NB4 (cell line): ENCODE results near the gene JCHAIN.

Experiments
- DNase-seq: peaks from one replicate; pipeline ENCODE4 v3.0.0; 2010; ENCODE audit warnings: low read depth
- H3K4me3 ChIP-seq: one replicate; pipeline ENCODE4 v1.5.1; 2011; ENCODE audit warnings: mild to moderate bottlenecking, low read depth, low read length, moderate library complexity
- MYC ChIP-seq: IDR thresholded peaks from 2 replicates; pipeline ENCODE4 v1.6.1; 2011; ENCODE audit warnings: low read depth, low read length
- POLR2A ChIP-seq: IDR thresholded peaks from 2 replicates; pipeline ENCODE4 v1.6.1; 2011; ENCODE audit warnings: mild to moderate bottlenecking; ENCODE audit not compliant: insufficient read length; ENCODE audit errors: extremely low read depth
- TF ChIP-seq, protein P1 (sequence below): IDR thresholded peaks from one replicate; pipeline ENCODE4 v1.5.1; 2012; ENCODE audit warnings: low read depth, low read length
- TF ChIP-seq, protein P2 (sequence below): IDR thresholded peaks from 2 replicates; pipeline ENCODE4 v1.6.1; 2011; ENCODE audit warnings: low read depth, low read length

JCHAIN gene

DNA sequence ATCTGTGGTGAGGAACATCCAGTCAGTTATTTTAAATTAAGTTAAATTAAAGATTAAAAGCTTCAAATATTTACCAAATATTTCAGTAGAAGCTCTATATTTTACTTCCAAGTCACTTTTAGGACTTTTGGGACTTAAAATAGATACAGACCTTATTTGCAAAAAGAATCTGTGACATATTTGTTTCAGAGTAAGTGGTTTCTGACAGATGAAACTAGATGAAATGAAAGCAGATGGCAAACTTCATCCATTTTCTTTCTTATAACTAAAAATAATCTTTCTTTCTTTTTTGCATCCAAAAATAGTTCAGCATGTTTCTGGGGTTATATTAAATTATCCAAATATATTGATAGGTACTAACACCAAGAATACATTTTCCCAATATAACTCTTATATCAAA is 15.4 kb upstream of the JCHAIN start:
- no peak overlapping the region for H3K4me3 ChIP-seq
- TF ChIP-seq MYC (no peak), POLR2A (no peak)
- TF ChIP-seq, protein P1, sequence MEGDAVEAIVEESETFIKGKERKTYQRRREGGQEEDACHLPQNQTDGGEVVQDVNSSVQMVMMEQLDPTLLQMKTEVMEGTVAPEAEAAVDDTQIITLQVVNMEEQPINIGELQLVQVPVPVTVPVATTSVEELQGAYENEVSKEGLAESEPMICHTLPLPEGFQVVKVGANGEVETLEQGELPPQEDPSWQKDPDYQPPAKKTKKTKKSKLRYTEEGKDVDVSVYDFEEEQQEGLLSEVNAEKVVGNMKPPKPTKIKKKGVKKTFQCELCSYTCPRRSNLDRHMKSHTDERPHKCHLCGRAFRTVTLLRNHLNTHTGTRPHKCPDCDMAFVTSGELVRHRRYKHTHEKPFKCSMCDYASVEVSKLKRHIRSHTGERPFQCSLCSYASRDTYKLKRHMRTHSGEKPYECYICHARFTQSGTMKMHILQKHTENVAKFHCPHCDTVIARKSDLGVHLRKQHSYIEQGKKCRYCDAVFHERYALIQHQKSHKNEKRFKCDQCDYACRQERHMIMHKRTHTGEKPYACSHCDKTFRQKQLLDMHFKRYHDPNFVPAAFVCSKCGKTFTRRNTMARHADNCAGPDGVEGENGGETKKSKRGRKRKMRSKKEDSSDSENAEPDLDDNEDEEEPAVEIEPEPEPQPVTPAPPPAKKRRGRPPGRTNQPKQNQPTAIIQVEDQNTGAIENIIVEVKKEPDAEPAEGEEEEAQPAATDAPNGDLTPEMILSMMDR = no peak
- TF ChIP-seq, protein P2, sequence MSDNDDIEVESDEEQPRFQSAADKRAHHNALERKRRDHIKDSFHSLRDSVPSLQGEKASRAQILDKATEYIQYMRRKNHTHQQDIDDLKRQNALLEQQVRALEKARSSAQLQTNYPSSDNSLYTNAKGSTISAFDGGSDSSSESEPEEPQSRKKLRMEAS = no peak
- DNase-seq = no peak

DNA sequence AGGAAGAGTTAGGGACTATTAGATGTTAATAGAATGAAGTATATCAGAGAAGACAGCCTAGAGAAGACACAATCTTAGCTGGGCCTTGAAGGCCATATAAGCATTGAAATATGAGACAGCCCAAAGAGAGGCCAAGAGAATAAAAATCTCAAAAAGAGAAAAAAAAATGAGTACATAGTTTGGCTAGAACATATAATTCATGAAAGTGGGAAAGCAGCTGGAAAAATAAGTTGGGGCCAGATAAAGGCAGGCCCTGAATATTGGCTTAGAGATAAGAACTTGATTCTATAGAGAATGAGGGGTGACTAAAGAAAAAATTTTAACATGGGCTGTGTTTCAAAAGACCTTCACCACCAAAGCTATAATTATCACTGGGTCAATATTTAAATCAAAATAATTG is 14.6 kb upstream of the JCHAIN start:
- H3K4me3 ChIP-seq = no peak overlapping the region
- DNase-seq = no peak
- TF ChIP-seq, protein P2 = no peak
- TF ChIP-seq POLR2A (no peak), MYC (no peak)
- TF ChIP-seq, protein P1 = no peak

DNA sequence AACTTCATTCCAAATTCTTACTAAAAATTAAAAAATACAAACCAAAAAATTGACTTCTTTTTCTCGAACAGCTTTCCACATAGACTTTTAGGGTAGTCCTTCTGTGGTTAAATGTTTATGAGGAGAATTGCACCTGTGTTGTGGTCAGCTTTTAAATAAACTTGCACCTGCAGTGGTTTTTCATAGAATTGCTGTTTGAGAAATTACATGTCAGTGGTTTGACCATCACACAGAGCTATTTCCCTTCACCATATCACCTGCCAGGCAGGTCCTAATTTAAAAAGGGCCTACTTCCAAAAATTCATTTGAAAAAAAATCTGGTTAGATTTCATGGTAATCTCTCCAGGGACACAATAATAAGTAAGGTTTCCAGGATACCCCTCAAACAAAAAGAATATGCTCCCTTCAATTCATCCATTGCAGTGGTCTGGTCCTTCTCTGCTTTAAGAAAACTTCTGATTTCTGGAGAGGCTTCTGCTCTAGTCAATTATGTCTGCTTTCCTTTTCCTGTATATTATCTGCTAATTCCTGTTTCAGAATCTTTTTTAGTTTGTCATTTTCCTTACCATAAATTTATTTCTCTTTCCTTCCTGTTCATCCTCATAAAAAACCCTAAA is 12.2 kb upstream of the JCHAIN start:
- DNase-seq = no peak

DNA sequence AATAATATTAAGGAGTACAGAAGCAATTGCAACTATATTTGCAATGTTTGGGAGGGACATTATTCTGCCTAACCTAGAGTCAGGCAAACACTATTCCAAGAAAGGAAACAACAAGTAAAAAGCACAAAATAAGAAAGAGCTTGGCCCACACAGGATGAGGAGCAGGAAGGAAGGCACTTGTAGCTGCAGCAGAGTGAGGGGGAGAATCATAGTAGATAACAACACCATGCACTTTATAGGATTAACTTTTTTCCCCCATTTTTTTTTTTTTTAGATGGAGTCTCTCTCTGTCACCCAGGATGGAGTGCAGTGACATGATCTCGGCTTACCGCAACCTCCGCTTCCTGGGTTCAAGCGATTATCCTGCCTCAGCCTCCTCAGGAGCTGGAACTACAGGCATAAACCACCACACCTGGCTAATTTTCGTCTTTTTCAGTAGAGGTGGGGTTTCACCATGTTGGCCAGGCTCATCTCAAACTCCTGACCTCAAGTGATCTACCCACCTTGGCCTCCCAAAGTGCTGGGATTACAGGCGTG is 10.3 kb upstream of the JCHAIN start:
- DNase-seq = no peak
- no peak overlapping the region for H3K4me3 ChIP-seq
- TF ChIP-seq, protein P2 = no peak
- TF ChIP-seq POLR2A (no peak), MYC (no peak)
- TF ChIP-seq, protein P1 = no peak

More for the DNA sequence above, 12.2 kb upstream of the JCHAIN start:
- TF ChIP-seq, protein P1 = no peak
- TF ChIP-seq MYC (no peak), POLR2A (no peak)
- TF ChIP-seq, protein P2 = no peak
- H3K4me3 ChIP-seq = no peak overlapping the region

DNA sequence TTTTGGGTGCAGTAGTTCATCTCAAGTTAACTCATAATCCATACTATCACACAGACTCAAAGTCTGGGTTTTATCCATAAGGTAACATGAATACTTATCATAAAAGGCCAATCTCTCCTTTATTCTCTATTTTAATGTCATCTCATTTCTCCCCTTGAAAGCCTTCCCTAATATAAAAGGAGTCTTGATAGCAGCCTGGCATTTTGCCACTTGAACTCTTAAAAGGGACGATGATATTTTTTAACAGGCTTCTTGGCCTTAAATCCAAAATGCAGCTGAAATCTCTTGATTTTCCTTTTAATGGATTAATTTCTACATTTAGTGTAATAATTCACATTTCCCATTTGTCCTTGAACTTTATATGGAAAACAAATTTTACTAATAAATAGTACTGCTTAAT is 8.4 kb upstream of the JCHAIN start:
- no peak overlapping the region for H3K4me3 ChIP-seq
- TF ChIP-seq POLR2A = no peak
- TF ChIP-seq, protein P2 = no peak
- TF ChIP-seq, protein P1 = no peak
- no peak for TF ChIP-seq MYC
- DNase-seq = no peak
